GM18909 (cell line): ENCODE measurements around the gene HOXB1.

Source experiments
- ATAC-seq: cut with Tn5 transposase; IDR thresholded peaks from one replicate; pipeline ENCODE4 v1.9.1; 2021; ENCODE audit warnings: mild to moderate bottlenecking; ENCODE audit not compliant: unreplicated experiment, poor library complexity

HOXB1 gene

DNA sequence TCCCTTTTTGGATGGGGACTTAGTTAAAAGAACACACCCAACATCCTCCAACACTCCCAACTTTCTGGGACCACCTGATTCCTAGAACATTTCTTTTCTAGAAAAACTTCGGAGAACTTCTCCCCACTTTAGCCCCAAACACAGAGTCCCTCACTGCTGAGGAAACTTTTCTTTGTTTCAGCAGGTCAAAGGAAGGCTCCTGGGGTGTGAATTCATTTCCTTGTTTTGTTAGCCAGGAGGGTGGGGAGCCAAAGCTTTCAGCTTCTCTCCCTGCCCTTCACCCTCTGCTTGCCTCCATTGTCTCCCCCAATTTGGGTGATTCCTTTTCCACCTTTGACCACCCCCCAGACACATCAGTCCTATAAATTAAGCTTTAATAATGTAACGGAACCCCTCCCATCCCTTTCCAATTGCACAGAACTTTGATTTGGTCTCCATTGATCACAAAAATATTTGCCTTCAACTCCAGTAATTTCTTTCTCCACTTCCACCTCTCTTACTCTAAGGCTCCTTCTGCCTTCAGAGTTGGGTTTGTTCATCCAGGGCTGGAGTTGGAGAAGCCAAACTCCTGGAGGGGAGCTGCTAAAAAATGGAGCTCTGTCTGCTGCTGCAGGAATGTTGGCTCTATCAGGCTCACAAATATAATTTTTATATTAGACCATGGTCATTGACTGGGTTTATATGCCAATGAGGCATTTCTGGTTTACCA lies 37.0 kb upstream of the HOXB1 start:
- ATAC-seq, result no peak

DNA sequence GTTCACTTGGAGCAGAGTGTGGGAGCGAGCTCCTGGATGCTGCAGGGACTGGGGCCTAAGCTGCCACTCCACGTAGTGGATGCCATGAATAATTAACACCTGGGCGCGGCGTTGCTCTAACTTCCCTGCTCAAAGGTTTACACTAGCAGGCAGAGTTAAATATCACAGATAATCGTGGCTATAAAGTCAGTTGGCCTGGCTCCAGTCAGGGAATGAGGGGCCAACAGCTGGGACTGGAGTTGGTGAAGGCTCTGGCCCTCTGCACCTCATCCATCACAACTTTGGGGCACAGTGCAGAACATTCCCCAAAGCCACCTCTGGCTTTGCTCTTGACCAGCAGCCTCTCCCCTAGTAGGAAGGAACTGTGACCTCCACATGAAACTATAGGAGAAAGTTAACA lies 36.4 kb upstream of the HOXB1 start:
- no peak for ATAC-seq

DNA sequence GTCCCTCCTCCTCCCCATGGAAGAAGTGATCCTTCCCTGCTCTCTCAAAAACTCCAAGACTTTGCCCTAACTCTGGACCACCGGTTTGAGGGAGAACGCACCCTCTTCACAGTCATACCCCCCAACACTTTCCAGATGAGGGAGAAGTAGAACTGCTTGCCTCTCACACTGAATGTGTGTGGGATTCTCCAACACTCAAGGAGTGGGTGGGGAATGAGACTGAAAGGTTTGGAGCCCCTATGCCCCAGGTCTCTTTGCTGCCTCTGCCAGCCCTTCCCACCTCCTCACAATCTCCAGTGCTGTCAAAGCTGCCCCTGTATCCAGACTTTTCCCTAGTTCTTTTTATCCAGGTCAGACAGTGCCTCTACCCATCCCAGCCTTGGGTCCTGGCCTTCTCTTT lies 35.9 kb upstream of the HOXB1 start:
- ATAC-seq, result no peak

DNA sequence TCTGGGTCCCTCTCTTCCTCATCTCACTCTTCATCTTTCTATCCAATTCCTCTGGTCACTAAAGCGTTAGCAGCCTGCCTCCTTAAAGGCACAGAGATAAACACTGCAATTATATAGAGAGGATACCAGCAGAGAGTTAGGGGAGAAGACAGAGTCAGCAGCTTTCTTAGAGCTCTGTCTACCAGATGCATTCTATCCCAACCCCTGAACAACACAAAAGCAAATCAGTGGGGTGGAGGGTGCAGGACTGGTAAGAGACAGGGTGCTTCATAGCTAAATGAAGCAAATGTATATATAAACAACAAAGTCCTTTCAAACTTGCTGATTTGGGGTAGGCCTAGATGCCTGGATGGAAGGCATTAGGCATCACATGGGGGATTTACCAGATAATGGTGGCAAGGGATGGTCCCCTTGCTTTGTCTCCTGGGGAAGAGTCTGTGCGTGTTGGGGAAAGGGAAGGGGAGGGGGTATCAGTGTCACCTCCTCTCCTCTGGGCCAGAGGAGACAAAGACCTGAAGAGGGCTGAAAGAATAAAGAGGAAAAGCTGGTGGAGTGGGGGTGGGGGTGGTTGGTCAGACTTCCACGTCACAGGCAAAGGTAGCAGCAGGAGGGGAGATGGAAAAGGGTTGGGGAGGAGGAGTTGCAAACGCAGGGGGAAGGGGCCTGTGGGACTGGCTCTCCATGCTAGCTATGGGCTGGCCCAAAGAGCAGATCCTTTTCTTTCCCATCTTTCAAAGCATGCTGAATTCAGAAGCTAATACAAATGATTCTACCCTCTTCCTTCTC lies 35.3 kb upstream of the HOXB1 start:
- no peak for ATAC-seq

DNA sequence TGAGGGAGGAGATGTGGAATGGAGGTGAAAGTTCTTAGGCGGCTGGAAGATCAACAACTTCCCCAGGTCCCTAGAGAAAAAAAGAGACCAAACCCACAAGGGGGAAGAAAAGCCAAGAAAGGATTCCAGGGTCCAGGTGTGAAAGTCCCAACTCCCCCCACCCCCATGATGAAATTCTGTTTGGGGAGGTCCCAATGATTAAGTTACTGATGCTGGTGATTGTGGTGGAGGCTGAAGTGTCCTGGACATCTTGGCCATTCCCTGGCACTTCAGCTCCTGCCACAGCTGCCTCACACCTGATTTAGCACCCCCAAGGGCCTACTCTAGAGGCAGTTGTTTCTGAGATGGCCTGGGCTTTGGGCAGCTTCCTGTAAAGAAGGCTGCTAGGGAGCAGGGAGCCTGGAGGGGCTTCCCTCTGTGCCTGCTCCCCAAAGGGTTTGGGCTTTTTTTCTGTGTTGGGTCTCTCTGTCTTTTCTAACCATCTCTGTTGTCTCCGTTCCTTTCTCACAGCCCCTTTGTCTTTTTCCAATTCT lies 34.3 kb upstream of the HOXB1 start:
- ATAC-seq, result no peak

DNA sequence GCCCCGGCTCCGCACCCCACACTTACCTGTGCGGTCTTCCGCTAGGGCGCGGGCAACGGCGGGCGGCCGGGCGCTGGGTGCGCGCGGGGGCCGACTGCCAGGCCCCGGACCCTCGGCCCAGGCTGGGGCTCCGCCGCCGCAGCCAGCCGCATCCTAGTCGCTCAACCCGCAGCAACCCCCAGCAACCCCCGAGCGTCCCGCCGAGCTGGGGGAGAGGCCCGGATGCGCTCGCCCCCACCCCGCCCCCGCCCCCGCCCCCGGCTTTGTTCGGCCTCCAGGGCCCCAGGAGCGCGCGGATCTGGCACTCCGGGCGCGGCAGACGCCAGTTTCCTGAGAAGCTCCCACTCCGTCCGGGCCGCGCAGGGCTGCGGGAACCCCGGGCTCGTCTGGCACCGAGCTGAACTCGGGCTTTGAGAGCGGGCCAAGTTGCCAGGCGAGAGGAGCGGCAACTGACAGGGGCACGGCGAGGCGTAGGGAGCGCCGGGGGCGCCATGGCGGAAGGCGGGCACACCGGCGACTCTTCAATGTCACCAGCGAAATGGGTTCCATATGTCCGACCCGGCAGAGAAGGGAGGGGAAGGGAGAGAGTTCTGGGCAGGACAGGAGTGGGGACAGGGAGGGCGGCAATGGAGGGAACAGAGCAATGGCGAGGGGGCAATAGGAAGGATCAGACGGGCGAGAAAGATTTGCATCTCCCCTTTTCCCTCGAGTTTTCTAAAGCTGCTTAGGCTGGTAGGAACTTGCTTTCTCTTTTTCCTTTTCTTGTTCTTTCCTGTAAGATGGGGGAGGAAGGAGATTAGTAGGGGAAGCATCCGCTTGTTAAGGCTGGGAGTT lies 33.6 kb upstream of the HOXB1 start:
- no peak for ATAC-seq

DNA sequence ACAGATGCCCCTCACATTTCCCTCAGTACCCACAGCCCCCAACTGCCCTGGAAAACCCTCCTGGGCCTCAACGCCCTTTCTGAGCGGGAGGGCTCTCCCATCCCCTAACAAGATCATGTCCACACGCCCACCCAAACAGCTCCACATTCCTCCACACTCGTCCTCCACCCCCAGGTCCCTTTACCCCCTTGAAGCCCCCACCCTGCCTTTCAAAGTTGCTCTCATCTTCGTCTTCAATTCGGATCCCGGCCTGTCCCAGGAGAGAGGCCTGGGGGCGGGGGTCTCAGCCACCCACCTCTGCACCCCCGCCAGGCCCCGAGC lies 33.0 kb upstream of the HOXB1 start:
- ATAC-seq, result no peak

DNA sequence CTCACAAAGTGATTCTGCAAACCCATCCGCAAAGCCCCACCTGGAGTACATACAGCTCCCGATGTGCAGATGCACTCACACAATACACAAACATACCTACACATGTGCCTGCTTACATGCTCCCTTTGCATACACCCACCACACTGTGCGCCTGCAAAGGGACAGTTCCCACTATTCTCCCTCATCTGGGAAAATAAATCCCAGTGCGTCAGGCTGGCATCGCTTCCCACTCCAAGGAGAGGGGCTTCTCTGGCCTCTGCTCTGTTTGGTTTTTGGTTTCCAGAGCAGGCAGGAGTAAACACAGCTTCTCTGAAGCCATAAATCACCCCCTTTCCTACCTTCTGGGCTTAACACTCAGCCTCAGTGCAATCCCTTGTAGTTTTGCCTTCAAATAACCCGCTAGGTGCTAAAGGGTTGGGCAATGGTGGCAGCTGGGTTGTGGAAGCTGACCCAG lies 32.6 kb upstream of the HOXB1 start:
- no peak for ATAC-seq

DNA sequence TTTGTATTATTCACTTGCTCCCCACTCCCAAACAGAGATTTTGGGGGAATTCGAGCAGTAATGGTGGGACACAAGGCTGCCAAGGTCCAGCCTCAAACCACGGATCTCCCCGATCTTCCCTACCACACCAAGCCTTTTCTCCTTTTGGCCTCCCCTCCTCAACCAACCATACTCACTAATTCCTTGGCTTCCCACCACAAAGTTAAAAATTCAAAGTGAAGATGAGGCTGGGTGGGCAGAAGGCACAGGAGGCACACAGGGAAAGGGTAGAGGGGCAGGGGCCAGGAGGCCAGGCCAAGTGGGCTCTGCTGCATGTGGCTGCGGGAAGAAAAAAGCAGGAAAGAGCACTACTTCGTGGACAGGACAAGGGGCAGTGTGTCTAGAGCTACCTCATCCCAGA lies 32.1 kb upstream of the HOXB1 start:
- ATAC-seq, result no peak

DNA sequence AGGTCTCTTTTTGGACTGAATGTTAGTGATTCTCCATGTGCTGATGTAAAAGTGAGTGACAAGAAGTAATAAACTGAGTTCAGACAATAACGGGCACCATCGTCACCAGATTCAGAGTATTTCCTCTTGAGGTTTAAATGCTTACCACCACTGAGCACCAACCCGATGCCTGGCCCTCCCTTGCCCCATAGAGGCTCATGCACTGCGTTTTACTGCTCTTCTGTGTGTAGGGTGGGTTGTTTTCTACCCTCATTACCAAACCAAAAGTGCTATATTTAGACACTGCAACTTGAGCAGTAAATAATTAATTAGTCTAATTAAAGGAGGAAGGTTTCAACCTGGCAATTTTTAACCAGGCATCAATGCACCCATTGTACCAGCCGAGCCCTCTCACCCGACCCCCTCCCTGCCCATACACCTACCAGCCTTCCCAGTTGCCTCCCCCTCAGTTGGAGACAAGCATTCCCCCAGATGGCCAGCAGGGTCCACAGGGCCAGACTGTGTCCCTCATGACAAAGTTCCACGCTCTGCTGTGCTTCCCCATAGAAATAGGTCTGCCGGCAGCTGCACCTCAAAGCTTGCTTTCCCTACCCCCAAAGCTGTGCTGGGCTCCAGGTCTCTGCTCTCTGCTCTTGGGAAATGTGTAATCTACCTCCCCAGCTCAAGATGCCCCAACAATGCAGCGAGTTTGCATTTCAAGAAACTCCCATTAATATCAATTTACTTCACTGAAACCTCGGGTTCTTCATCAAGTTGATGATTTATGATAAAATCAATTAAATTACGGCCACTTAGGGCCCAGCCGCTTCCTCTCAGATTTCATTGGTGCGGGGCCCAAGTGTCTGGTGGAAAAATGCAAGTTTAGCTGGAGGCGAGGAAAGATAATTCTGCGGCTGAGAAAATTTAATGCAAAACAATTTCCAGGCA lies 31.3 kb upstream of the HOXB1 start:
- ATAC-seq, result peak; percentile 79

DNA sequence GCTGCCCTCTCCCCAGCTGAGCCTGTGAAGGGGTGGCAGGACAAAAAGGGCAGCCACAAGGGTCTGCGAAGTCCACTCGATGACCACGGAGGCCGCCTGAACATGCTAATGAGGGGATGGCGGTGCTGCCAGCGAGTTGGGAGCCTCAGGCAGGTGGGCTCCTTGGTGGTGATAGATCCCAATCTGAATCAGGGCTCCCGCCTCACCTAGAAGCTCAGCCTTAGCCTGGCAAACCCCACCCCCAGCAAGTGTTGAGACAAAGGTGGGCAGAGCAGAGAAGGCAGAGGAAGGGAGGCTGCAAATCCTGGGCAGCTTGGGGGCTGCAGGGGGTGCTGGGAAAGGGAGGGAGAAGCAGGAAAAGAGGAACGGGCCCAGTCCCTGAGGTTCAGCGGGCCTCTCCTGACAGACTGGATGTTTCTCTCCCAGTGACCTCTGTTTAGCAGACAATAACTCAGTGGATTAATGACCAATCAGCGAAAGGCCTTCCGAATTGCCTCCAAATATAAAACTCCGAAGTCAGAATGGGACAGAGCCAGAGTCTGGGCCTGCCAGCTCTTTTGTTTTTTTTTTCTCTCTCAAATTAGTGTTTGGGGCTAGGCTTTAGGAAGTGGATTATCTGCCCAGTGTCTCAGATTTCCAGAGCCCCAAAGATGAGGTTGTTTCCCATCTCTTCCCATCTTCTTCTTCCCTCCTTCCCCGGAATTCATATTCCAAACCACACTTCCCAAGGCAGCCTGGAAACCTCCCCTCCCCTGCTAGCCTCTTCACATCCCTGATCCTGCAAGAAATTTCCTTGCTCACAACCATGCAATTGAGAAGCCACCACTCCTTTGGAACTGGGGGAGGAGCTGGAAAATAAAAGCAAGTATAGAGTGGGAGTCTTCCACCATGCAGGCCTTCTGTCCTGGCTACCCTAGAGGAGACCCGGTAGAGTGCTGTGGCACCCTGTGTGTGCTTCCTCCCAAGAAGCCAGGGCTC lies 29.3 kb upstream of the HOXB1 start:
- no peak for ATAC-seq

DNA sequence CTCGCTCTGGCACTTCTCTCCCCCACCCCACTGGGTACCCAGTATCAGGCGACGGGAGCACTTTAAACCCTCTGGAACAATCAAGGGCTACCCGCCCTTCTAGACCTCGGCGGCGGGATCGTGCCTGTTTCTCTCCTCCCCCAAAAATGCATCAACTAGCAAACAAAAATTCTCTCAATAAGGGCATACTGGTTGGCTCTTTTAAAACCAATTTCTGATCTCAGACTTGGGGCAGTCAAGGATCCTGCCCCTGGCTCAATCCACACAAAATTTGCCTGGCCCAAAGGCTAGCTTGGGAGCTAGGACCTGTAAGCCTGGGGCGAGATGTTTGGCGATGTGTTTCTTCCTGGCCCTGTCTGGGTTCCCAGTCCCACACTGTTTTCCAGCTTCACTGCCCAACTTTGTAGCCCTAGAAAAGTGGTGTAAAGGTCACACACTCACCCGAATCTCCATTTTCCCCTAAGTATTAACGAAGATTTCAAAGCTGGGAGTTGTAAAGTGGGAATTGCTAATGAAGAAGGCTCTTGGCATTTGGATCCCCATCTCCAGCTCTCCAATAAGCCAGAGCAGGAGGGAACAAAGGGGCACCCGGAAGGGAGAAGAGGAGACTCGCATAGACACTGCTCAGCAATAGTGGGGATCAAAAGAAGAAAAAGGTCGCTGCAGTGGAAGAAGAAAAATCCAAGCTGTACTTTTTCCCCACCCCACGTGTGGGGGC lies 28.5 kb upstream of the HOXB1 start:
- ATAC-seq, result no peak

DNA sequence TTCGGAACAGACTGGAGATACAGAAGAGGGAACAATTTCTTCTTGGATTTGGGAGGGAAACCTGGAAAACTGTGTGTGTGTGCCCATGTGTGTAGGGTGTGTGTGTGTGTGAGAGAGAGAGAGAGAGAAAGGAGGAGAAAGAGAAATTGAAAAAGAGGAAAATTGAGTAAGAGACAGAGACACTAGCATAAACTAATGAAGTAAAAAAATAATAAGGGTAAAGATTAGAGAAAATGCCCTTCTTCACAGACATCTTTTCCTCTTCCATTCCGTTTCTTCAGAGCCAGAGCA lies 28.0 kb upstream of the HOXB1 start:
- ATAC-seq, result no peak

DNA sequence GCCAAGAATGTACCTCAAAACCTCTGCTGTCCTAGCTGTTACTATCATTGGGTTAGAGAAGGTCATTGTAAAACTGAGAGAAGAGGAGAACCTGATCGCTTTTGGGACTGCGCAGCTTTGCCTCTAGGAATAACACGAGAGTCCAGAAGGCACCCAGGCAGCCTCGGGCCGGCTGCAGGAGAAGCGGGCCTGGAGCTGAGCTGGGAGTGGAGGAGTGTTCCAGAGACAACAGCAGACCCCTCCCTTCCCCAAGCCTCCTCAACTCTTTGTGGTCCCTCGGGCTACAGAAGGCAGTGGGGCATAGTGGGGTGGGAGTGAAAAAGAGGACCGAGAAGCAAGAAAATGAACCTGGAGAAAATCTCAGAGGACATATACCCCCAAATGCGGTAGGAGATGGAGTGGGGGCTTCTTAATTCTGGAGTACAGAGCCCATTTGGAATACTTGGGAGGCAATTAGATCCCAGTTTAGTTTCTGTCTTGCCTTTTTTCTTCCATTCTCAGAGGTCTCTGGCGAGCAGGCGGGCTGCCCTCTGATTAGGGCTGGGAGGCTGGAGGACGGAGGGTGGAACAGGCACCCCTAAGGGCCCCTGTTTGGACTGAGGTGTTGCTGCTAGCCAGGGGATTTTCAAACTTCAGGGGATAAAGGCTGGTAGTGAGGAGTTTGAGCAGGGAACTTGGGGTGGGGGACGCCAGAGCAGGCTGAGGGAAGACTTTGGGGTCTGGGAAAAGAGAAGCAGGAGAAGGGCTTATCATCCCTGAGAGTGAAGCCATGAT lies 27.4 kb upstream of the HOXB1 start:
- ATAC-seq, result no peak

DNA sequence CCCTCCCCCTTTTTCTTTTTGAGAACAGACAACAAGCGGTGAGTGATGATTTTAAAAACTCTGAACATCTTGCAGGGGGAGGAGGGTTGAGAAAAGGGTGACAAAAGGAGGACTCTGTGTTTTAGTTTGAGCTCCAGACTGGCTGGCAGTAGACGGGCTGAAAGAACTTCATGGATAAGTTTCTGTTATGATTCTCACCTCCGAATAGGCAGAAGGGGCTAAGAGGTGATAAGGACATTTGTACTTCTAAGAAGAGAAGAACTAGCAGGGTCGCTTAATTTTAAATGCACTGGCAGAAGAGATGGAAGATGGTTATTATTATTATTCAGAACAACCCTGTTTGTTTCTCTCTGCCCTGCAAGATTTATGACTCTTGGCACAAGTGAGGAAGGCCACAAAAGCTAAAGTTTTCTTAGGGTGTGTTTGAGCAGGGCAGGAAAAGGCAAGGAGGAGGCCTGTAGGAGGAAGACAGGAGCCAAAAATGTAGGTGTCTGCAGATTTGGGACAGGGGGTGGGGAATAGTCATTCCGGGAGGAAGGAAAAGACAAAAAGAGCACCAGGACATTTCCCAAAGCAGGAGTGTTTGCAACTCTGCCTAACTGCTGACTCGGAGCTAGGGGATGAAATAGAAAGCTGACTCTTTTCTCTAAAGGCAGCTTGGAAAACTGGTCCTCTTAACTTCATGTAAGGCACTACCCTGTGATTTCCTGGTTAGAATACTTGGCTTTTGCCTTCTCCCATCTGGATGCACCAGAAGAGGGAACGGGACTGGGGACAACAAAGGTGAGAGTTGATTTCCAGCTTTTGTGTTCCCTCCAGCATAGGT lies 26.0 kb upstream of the HOXB1 start:
- no peak for ATAC-seq

DNA sequence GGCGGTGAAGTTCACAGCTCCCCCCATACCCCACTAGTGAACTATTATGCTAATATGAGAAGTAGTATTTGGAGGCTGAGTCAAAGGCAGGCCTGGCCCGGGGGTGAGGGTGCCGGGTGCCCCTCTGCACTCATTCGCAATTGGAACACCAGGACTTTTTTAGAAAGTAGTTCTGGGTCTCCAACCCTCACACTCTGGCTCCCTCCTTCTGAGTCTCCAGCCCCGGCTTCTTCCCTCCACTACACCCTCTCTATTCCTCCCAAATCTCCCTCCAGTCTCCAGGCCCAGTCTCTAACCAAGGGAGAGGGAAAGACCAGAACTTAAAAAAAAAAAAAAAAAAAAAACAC lies 25.4 kb upstream of the HOXB1 start:
- ATAC-seq, result no peak
